GM18511 (cell line): ENCODE data around the gene MICA.
"Not testable (repeated sequence)": the region's sequence is repeated elsewhere in the genome, so short reads cannot be mapped to it uniquely, and the experiment has no call there.

Source experiments
- ATAC-seq: cut with Tn5 transposase; IDR thresholded peaks from one replicate; pipeline ENCODE4 v1.9.1; 2021; ENCODE audit warnings: mild to moderate bottlenecking, moderate library complexity; ENCODE audit not compliant: unreplicated experiment

MICA gene

DNA sequence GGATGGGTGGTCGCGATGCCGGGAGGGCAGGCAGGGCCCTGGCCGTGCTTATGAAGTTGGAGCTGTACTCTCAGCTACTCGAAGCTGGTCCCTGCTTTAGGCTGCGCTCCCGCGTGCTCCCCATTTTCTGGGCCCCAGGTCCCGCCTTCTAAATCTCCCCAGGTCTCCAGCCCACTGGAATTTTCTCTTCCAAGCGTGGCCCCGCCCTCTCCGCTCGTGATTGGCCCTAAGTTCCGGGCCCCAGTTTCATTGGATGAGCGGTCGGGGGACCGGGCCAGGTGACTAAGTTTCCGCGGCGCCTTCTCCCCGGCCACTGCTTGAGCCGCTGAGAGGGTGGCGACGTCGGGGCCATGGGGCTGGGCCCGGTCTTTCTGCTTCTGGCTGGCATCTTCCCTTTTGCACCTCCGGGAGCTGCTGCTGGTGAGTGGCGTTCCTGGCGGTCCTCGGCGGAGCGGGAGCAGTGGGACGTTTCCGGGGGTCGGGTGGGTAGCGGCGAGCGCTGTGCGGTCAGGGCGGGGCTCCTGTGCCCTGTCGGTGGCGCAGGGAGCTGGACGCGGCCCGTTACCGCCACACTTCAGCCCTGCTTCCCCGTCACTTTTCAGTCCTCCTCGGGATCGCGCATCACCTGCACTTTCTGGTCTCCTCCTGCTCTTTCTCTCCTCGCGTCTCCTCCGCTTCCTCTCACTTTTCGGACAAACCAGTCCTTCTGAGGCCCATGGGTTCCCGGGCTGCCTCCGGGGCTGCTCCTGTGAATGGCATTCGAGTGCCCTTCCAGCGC is at the start of gene MICA:
Gene MICA, plus strand, starts transcription at position 313 of the 778 bp plus-strand sequence. Its CDS starts 38 bp downstream, at position 351.
- peak; percentile 75 for ATAC-seq

DNA sequence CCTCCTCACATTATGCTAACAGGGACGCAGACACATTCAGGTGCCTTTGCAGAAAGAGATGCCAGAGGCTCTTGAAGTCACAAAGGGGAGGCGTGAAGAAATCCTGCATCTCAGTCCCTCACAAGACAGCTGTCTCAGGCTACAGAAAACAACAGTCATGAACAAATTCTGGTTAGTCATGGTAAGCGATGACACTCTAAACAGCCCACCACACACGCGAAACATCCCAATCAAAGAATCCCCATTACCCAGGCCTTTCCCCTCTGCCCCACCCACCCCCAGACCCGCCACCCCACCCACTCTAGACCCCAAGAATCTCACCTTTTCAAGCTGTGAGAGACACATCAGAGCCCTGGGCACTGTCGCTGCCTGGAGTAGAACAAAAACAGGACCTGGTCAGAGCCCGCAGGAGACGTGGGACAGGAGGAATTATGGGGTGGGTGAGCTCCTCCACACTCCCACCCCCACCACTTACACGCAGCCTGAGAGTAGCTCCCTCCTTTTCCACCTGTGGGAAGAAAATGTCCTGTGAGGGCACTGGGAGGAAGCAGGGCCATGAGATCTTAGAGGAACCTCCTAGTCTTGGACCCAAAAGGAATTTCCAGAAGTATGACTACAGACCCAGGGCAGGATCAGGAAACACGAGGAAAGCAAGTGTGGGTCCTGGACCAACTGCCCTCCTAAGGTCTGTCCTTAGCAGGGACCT is 49.1 kb upstream of the MICA start:
- no peak for ATAC-seq

DNA sequence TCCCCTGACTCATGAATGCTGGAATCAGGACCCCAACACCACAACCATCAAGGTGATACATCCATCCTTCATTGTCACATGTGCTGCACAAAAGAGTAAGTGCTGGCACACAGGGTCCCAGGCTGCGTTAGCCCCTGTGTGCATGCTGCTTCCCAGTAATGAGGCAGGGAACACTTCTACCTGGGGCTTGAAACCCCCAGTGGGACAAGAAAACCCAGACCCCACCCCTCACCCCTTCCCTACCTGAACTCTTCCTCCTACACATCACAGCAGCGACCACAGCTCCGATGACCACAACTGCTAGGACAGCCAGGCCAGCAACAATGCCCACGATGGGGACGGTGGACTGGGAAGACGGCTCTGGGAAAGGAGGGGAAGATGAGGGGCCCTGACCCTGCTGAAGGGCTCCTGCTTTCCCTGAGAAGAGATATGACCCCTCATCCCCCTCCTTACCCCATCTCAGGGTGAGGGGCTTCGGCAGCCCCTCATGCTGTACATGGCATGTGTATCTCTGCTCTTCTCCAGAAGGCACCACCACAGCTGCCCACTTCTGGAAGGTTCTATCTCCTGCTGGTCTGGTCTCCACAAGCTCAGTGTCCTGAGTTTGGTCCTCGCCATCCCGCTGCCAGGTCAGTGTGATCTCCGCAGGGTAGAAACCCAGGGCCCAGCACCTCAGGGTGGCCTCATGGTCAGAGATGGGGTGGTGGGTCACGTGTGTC is 48.4 kb upstream of the MICA start:
- ATAC-seq, result no peak

DNA sequence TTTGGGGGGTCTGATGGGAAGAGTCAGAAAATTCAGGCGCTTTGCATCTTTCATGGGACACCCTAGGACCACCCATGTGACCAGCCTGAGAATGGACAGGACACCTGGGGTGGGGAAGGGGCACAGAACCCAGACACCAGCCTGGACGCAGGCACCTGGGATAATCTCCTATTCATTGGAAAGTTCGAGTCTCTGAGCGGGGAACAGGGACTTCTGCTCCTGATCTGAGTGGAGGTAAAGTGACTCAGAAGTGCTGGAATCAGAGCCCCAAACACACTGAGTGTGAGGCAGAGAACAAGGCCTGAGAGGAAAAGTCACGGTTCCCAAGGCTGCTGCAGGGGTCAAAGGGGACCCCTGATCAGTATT is 47.8 kb upstream of the MICA start:
- no peak for ATAC-seq

DNA sequence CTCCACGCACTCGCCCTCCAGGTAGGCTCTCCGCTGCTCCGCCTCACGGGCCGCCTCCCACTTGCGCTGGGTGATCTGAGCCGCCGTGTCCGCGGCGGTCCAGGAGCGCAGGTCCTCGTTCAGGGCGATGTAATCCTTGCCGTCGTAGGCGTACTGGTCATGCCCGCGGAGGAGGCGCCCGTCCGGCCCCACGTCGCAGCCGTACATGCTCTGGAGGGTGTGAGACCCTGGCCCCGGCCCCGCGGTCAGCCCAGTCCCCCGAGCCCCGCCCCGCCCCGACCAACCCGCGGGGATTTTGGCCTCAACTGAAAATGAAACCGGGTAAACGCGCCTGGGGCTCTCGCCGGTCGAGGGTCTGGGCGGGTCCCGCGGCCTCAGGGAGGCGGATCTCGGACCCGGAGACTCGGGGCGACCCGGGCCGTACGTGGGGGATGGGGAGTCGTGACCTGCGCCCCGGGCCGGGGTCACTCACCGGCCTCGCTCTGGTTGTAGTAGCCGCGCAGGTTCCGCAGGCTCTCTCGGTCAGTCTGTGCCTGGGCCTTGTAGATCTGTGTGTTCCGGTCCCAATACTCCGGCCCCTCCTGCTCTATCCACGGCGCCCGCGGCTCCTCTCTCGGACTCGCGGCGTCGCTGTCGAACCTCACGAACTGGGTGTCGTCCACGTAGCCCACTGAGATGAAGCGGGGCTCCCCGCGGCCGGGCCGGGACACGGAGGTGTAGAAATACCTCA is 47.0 kb upstream of the MICA start:
- ATAC-seq, result peak; percentile 32

DNA sequence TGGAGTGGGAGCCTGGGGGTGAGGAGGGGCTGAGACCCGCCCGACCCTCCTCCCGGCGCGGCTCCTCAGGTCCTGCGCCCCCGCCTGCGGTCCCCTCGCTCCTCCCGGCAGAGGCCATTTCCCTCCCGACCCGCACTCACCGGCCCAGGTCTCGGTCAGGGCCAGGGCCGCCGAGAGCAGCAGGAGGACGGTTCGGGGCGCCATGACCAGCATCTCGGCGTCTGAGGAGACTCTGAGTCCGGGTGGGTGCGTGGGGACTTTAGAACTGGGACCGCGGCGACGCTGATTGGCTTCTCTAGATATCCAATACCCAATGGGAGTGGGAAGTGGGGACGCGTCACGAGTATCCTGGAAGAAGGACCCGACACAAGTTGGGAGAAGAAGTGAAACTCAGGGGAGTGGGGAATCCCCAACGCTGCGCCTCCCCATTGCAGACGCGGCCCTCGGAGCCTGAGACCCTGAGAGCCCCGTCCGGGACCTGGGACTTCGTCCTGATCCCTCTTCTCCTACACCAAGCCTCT is 46.4 kb upstream of the MICA start, which contains the start of gene HLA-B:
Gene HLA-B, minus strand, starts transcription at position 234 of the 521 bp plus-strand sequence. Its CDS starts 21 bp downstream, at position 213.
- peak; percentile 84 for ATAC-seq

DNA sequence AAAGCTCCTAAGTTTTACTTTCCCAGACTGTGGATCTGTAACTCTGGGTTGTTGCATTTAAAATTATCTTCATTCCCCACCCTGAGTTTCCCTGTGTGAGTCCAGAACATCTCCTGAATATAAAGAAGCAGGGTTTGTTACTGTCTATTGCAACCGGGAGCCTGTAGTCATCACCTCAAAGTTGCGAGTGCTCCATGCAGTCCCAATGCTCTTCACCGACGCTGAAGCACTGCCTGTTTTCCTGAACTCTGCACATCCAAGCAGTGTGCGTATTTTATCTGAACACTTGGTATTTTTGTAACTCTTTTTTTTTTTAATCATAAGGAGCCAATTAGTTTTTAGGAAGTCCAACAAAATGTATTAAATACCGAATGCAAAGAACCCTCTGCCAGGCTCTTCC is 45.5 kb upstream of the MICA start:
- no peak for ATAC-seq

DNA sequence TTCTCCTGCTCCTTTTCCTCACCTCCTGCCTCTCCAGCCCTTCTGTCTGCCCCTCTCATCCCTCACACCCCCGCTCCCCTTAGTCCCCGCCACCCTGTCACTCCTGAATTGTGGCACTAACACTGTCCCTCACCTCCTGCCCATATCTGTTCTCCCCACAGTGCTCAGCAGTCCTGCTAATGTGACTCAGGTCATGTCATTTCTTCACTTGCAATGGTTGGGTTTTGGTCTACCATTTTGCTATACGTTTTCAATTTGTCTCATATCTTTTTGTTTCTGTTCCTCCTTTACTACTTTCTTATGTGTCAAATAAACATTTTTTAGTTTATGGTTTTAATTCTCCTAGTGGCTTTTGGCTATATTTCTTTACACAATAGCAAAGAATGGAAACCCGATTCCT is 45.1 kb upstream of the MICA start:
- ATAC-seq, result no peak

DNA sequence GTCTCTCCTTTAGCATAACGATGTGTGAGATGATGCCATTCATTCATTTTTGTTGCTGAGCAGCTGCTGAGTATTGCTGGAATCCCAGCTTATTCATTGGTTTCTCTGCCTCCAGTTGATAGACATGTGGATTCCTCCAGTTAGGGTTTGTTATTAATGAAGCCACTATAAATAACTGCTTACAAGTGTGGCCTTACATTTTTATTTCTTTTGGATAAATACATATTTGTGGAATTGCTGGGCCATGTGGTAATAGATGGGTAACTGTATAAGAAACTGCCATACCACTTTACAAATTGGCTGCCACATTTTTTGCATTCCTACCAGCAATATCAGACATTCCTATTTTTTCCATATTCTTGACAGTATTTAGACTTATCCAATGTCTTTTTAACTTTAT is 43.8 kb upstream of the MICA start:
- ATAC-seq, result no peak

DNA sequence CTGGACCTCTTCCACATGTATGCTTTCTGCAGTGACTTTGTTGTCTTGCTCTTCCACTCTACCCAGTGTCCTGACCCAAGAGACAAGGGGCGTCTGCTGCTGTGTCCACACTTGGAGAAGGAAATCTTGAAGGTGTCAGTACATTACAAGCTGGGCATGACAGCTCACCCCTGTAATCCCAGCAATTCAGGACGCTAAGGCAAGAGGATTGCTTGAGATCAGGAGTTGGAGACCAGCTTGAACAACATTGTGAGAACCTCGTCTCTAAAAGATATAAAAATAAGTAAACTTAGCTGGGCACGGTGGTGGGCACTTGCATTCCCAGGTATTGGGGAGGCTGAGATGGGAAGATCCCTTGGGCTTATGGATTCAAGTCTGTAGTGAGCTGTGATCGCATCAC is 40.6 kb upstream of the MICA start:
- no peak for ATAC-seq

DNA sequence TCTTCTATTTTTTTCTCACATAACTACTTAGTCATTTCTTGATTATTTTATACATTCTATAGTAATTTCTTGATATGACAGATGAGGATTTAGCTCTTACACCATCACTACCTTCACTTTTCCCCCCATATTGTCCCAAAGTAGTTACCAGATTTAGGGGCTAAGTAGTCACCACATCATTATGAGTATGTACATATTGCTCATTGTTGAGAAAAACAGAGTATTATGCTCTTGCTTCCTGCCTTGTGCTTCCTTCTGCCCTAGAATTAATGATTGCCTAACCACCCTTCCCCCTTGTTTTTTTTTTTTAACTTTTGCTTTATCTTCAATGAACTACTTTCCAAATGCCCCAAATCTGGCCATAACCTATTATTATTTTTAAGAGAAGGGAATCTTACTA is 39.6 kb upstream of the MICA start:
- no peak for ATAC-seq

DNA sequence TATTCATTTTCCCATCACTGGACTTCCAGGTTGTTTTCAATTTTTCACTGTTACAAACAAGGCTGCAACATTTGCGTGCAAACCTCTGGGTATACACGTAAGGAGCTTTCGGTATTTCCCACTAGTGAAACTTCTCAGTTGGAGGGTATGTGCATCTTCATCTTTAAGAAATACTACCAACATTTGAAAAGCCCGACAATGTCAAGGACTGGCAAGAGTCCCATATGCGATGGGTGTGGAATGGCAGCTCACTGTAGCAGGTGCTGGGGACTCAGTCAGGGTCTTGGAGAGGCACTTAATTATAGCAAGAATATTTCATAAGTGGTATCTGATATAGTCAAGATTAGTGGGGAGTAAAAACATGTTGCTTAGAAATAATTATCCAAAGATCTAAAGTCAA is 37.5 kb upstream of the MICA start:
- no peak for ATAC-seq

DNA sequence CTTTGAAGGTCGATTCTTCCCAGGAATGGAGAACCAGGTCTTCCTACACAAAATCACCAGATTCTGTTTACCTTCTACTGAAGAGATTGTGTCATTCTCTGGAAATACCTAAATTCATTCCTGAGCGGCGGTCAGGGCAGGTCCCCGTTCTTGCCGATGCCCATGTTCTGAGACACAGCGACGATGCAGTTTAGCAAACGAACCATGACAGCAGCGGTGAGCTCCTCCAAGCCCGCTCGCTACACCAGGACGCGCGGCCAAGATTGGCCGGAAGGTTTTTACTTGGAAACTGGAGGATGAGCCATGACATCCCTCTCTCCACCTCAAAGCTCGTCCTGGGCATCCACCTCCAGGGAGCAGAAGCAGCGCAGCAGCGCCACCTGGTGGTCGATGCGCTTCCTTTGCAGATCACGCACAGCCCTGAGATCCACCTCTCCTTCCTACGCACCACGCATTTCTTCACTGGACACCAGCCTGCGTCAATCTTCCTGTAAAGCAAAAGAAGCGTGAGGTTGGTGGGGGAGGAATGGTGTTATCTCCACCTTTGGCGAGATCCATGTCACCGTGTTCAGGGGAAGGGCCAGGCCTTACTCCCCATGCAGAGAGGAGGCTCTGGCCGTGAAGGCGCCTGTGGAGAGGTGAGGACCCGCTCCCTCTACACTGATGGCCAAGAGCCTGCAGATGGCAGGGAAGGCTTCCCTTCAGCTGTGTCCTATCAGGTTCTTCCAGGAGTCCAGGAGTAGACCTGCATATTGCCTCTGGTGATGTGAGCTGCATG is 36.5 kb upstream of the MICA start:
- peak; percentile 75 for ATAC-seq

DNA sequence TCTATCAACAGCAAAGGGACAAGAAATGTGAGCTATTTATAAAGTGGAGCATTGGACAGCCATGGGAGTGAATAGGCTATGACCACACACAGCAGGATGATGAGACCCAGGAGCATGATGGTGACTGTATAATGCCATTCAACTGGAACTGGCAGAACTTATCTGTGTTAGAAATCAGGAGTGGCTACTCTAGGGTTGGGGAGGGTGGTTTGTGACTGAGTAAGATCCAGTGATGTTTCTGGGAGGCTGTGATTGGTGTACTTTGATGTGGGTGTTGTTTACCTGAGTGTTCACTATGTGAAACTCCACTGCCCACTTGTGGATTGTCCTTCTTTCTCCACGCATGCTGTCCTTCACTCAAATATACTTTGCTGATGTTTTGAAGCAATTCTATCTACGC is 34.9 kb upstream of the MICA start:
- no peak for ATAC-seq

DNA sequence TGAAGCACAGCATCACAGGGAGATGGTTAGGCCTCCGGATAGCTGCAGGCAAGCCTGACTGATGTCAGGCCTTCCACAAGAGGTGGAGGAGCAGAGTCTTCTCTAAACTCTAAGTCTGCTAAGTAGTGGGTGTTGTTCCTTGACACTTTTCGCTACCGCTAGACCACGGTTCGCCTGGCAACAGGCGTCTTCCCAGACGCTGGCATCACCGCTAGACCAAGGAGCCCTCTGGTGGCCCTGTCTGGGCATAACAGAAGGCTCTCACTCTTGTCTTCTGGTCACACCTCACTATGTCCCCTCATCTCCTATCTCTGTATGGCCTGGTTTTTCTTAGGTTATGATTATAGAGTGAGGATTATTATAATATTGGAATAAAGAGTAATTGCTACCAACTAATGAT is 29.3 kb upstream of the MICA start:
- not testable (repeated sequence) for ATAC-seq

DNA sequence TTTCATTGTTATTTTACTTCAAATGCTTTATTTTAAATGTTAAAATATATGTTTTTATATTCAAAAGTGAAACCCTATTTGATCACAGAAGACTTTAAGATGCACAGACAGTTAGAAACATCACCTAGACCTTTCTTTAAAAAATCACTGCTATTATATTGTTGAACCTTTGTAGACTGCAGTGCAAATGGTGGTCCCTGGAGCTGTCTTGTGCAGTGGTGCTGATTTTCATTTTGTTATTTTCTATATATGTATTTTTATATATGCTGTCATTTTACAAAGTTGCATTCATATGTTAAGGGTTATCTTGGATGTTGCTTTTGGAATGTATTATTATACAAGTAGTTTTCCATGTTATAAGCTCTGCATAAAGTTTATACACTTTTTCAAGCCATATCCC is 27.7 kb upstream of the MICA start:
- no peak for ATAC-seq

DNA sequence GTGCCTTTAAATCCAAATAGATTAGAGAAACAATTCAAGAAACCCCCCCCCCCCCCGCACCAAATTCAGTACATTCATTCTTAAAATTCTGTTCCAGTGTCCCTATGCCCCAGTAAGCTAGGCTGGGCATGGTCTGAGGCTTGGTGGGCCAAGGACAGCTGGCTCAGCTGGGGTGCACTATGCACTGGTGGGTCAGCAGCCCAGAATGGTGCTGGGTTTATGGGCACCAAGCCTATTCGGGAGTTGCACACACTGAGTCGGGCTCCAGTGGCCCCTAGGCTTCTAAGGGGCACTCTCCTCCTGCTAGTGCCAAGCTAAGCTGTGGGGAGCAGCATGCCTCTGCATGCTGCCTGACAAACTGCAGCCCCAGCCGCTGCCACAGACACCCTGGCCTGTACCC is 26.4 kb upstream of the MICA start:
- no peak for ATAC-seq

DNA sequence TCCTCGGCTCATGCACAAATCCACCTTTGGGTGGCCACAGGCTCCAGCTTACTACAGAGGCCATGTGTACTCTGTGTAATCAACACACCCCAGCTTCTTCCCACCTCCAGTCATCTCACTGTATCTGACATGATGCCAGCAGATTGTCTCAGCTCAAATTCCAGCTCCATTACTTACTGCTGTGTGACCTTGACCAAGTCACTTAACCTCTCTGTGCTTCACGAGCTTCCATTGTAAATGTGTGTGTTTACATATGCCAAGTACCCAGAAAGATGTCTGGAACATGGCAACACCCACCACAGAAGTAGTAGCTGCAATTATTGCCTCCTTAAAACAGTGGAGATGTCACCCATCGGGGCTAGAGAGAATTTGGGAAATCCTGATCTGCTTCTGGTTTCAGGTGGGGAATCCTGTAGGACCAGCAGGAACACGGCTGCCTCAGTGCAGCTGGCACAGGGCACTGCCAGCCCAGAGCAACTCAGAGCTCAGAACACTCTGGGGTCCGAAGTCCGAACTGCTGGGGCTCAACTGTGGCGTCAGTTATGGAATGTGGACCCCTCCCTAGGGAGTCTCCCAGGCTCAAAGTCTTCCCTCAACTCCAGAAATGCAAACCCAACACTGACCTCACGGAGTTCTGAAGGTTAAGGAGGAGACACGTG is 25.2 kb upstream of the MICA start:
- no peak for ATAC-seq

DNA sequence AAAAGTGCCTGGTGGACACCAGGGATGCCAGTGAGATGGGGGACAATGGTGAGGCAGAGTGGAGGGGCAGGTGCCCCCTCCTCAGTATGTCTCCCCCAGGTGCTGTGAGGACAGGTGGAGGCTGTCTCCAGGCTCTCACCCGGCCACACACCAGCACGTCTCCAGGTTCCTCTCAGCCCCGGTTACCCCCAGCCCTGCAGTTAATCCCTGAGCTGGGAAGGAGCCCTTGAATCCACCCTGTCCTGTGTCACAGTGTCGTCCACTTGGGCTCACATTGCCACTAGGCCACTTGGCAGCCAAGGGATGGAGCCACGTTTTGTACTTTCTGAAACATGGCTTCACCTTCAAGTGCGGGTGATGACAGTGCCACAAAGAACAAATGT is 24.7 kb upstream of the MICA start:
- ATAC-seq, result no peak

DNA sequence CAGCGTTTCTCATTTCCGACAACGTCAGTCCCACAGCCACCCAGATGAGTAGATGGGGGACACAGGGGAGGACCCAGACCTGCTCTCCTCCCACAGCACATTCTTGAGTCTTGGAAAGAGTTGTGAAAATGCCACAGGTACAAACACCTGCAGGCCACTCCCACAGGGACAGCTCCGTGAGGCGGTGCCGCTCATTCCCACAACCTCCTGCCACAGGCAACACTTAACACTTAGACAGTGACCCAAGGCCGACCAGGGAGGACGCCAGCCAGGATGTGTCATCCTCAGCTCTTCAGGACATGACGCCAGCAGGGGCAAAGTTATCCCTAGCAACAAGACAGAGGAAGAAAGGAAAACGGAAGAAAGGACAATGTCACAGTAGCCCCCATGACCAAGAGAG is 23.5 kb upstream of the MICA start:
- no peak for ATAC-seq
